HG03469 (cell line): Measurements from ENCODE around the gene B3GAT1.

ENCODE experiments used
- ATAC-seq: cut with Tn5 transposase; IDR thresholded peaks from one replicate; pipeline ENCODE4 v1.9.1; 2021; ENCODE audit warnings: mild to moderate bottlenecking, moderate library complexity, moderate number of reproducible peaks; ENCODE audit not compliant: unreplicated experiment

The B3GAT1 gene

GRCh38 chr11:134413043-134413825, 1.2 kb upstream of the B3GAT1 start:
- ATAC-seq = no peak

- no peak for ATAC-seq
Observed at GRCh38 chr11:134410766-134411165, 1.3 kb downstream of the B3GAT1 start.

- ATAC-seq = no peak
Observed at GRCh38 chr11:134409552-134410429, 2.3 kb downstream of the B3GAT1 start.

- ATAC-seq = no peak
Observed at GRCh38 chr11:134407923-134408322, 4.1 kb downstream of the B3GAT1 start.

GRCh38 chr11:134407321-134407828, 4.7 kb downstream of the B3GAT1 start:
- no peak for ATAC-seq

GRCh38 chr11:134406264-134407185, 5.5 kb downstream of the B3GAT1 start:
- ATAC-seq = no peak

GRCh38 chr11:134405841-134406240, 6.2 kb downstream of the B3GAT1 start:
- ATAC-seq = no peak

GRCh38 chr11:134405436-134405835, 6.6 kb downstream of the B3GAT1 start:
- ATAC-seq = no peak

- no peak for ATAC-seq
Observed at GRCh38 chr11:134404575-134405341, 7.3 kb downstream of the B3GAT1 start.

- ATAC-seq = no peak
Observed at GRCh38 chr11:134402910-134403309, 9.1 kb downstream of the B3GAT1 start.

- ATAC-seq = no peak
Observed at GRCh38 chr11:134401825-134402809, 9.9 kb downstream of the B3GAT1 start.

- ATAC-seq = no peak
Observed at GRCh38 chr11:134399996-134400395, 12.0 kb downstream of the B3GAT1 start.

GRCh38 chr11:134399293-134399654, 12.8 kb downstream of the B3GAT1 start:
- no peak for ATAC-seq

- no peak for ATAC-seq
Observed at GRCh38 chr11:134398644-134399292, 13.3 kb downstream of the B3GAT1 start.

GRCh38 chr11:134398079-134398444, 14.0 kb downstream of the B3GAT1 start:
- no peak for ATAC-seq

- ATAC-seq = no peak
Observed at GRCh38 chr11:134397304-134398078, 14.6 kb downstream of the B3GAT1 start.

- ATAC-seq = no peak
Observed at GRCh38 chr11:134395002-134395401, 17.0 kb downstream of the B3GAT1 start.

GRCh38 chr11:134394311-134394710, 17.7 kb downstream of the B3GAT1 start:
- ATAC-seq = no peak
